ENCODE results near the gene SERGEF.

GRCh38 chr11:18022419-18022818 is 9.6 kb upstream of the SERGEF start:
- TF ChIP-seq EP300 (IDR thresholded peaks at IDR 0.05) (no peak), CTCF (IDR thresholded peaks at IDR 0.05) (no peak), POLR2A (IDR thresholded peaks at IDR 0.05) (no peak)
